ENCODE data around the gene SNAP47. TPM values are rescaled to one million over a fixed set of nuclear protein-coding genes. Genes with fewer than 3 reads are reported as not detected.
"Not testable (repeated sequence)": the region's sequence is repeated elsewhere in the genome, so short reads cannot be mapped to it uniquely, and the experiment has no call there.

The SNAP47 gene
- 10 to 100 TPM; 25.2 to 41.9 (median 34.7) TPM for total RNA-seq

- peak in 1 of 2 donors; percentile 15 for TF ChIP-seq POLR2A (IDR thresholded peaks at IDR 0.05)
- no peak for TF ChIP-seq CTCF (IDR thresholded peaks at IDR 0.05)
- intact Hi-C loops (cut with DNase I; ENCODE audit: low total_unique reads) = no loop called here
- H3K4me3 ChIP-seq (ENCODE audit: low read depth, poor library complexity, severe bottlenecking) = peak within 1 kb of the TSS; percentile 97
- 0 to 1% methylated on average over 11 to 64 of the region's 83 CpGs for WGBS, 2 donors
- DNase-seq (ENCODE audit: low spot score in 2 of 2) = peak; percentile 87 to 98
These were observed at the start of gene SNAP47, which contains the start of gene JMJD4 for GRCh38 chr1:227734856-227735538. Gene SNAP47 (plus strand): TSS chr1:227735435. CDS start chr1:227747737, 12,302 bp downstream. Gene JMJD4 (minus strand): TSS chr1:227735302. CDS start chr1:227735273, 29 bp downstream.

GRCh38 chr1:227685807-227686206 lies 49.4 kb upstream of the SNAP47 start:
- intact Hi-C loops (cut with DNase I; ENCODE audit: low total_unique reads) = no loop called here
- DNase-seq (ENCODE audit: low spot score in 2 of 2) = no peak
- no peak for TF ChIP-seq POLR2A (IDR thresholded peaks at IDR 0.05)
- no peak for TF ChIP-seq CTCF (IDR thresholded peaks at IDR 0.05)
- 84 to 88% methylated on average over 8 of the region's 8 CpGs for WGBS, 2 donors
- no peak overlapping the region for H3K4me3 ChIP-seq (ENCODE audit: low read depth, poor library complexity, severe bottlenecking)

GRCh38 chr1:227697321-227697864 lies 37.8 kb upstream of the SNAP47 start:
- 85 to 91% methylated on average over 3 of the region's 3 CpGs for WGBS, 2 donors
- TF ChIP-seq CTCF (IDR thresholded peaks at IDR 0.05) (no peak), POLR2A (IDR thresholded peaks at IDR 0.05) (no peak)
- H3K4me3 ChIP-seq (ENCODE audit: low read depth, poor library complexity, severe bottlenecking) = no peak overlapping the region
- intact Hi-C loops (cut with DNase I; ENCODE audit: low total_unique reads) = no loop called here
- no peak for DNase-seq (ENCODE audit: low spot score in 2 of 2)

GRCh38 chr1:227701631-227702030 lies 33.6 kb upstream of the SNAP47 start:
- intact Hi-C loops (cut with DNase I; ENCODE audit: low total_unique reads); DNase-seq (ENCODE audit: low spot score in 2 of 2); H3K4me3 ChIP-seq (ENCODE audit: low read depth, poor library complexity, severe bottlenecking): not testable (repeated sequence)
- WGBS, 2 donors = 75 to 86% methylated on average over 1 of the region's 1 CpG

- intact Hi-C loops (cut with DNase I; ENCODE audit: low total_unique reads) = no loop called here
- 64% methylated on average over 1 of the region's 1 CpG for WGBS, 2 donors
- no peak overlapping the region for H3K4me3 ChIP-seq (ENCODE audit: low read depth, poor library complexity, severe bottlenecking)
- no peak for TF ChIP-seq CTCF (IDR thresholded peaks at IDR 0.05)
- DNase-seq (ENCODE audit: low spot score in 2 of 2) = no peak
These were observed 27.4 kb upstream of the SNAP47 start for GRCh38 chr1:227707846-227708245.

GRCh38 chr1:227709451-227709850 lies 25.8 kb upstream of the SNAP47 start:
- 80 to 88% methylated on average over 1 of the region's 1 CpG for WGBS, 2 donors
- intact Hi-C loops (cut with DNase I; ENCODE audit: low total_unique reads) = no loop called here
- TF ChIP-seq CTCF (IDR thresholded peaks at IDR 0.05) (no peak), POLR2A (IDR thresholded peaks at IDR 0.05) (no peak)
- H3K4me3 ChIP-seq (ENCODE audit: low read depth, poor library complexity, severe bottlenecking) = no peak overlapping the region
- no peak for DNase-seq (ENCODE audit: low spot score in 2 of 2)

- intact Hi-C loops (cut with DNase I; ENCODE audit: low total_unique reads); DNase-seq (ENCODE audit: low spot score in 2 of 2); H3K4me3 ChIP-seq (ENCODE audit: low read depth, poor library complexity, severe bottlenecking): not testable (repeated sequence)
- WGBS, 2 donors = 86 to 99% methylated on average over 3 to 7 of the region's 24 CpGs
These were observed 24.8 kb upstream of the SNAP47 start for GRCh38 chr1:227710474-227710873.

All from lower leg skin (tissue), 4 donors.